ENCODE results near the gene CDH4.

The CDH4 gene

DNA sequence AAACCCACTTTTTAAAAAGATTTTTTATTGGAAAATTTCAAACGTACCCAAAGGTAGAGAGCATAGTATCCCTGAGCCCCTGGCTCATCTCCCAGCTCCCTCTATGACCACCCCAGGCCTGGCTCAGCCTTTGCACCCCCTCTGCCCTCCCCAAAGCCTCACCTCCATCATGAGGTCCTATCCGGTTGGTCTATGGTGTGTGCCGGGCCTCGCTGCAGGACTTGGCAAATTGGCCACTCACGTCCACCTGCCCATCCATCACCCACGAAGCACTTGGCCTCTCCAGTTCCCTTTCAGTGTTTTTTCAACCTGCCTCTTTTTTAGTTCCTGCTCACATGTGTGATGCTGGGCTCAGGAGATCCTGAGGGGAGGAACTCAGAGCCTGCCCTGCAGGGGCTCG is 147.4 kb downstream of the CDH4 start:
- TF ChIP-seq SIN3A (IDR thresholded peaks at IDR 0.05; ENCODE audit: borderline replicate concordance, insufficient read depth, low read length): no peak
- no peak for TF ChIP-seq TAF1 (IDR thresholded peaks at IDR 0.05; ENCODE audit: borderline replicate concordance, insufficient read depth, low read length)
- TF ChIP-seq, protein P1, sequence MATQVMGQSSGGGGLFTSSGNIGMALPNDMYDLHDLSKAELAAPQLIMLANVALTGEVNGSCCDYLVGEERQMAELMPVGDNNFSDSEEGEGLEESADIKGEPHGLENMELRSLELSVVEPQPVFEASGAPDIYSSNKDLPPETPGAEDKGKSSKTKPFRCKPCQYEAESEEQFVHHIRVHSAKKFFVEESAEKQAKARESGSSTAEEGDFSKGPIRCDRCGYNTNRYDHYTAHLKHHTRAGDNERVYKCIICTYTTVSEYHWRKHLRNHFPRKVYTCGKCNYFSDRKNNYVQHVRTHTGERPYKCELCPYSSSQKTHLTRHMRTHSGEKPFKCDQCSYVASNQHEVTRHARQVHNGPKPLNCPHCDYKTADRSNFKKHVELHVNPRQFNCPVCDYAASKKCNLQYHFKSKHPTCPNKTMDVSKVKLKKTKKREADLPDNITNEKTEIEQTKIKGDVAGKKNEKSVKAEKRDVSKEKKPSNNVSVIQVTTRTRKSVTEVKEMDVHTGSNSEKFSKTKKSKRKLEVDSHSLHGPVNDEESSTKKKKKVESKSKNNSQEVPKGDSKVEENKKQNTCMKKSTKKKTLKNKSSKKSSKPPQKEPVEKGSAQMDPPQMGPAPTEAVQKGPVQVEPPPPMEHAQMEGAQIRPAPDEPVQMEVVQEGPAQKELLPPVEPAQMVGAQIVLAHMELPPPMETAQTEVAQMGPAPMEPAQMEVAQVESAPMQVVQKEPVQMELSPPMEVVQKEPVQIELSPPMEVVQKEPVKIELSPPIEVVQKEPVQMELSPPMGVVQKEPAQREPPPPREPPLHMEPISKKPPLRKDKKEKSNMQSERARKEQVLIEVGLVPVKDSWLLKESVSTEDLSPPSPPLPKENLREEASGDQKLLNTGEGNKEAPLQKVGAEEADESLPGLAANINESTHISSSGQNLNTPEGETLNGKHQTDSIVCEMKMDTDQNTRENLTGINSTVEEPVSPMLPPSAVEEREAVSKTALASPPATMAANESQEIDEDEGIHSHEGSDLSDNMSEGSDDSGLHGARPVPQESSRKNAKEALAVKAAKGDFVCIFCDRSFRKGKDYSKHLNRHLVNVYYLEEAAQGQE (IDR thresholded peaks at IDR 0.05; ENCODE audit: insufficient read depth in 1 of 2, low read depth in 2 of 2, low read length in 2 of 2): no peak
- no peak for TF ChIP-seq POLR2AphosphoS5 (IDR thresholded peaks at IDR 0.05; ENCODE audit: low read depth, low read length)
- no peak for TF ChIP-seq FOXP2 (optimal IDR thresholded peaks at IDR 0.05; ENCODE audit: borderline replicate concordance, extremely low read depth, extremely low read length, insufficient read depth)

DNA sequence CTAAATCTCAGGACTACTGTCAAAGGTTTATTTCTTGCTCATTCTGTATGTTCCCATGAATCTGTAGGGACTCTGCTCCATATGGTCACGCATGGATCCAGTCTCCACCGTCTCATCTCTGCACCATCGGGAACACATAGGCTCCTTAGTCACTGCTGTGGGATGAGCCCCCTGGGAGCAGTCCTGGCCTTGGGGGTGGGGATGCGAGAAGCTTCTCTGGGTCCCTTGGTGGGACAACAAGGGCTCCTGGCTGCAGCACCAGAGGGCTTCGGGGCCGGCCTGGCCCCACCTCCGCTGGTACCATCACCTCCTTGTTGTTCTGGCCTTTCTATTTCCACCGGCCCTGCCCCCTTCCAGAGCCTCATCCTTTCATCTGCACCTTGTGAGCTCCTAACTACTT is 148.4 kb downstream of the CDH4 start:
- TF ChIP-seq POLR2AphosphoS5 (IDR thresholded peaks at IDR 0.05; ENCODE audit: low read depth, low read length) (0 out of 2 replicates have a peak, but pooled peaks have one; percentile 61), FOXP2 (optimal IDR thresholded peaks at IDR 0.05; ENCODE audit: borderline replicate concordance, extremely low read depth, extremely low read length, insufficient read depth) (no peak), SIN3A (IDR thresholded peaks at IDR 0.05; ENCODE audit: borderline replicate concordance, insufficient read depth, low read length) (no peak)

DNA sequence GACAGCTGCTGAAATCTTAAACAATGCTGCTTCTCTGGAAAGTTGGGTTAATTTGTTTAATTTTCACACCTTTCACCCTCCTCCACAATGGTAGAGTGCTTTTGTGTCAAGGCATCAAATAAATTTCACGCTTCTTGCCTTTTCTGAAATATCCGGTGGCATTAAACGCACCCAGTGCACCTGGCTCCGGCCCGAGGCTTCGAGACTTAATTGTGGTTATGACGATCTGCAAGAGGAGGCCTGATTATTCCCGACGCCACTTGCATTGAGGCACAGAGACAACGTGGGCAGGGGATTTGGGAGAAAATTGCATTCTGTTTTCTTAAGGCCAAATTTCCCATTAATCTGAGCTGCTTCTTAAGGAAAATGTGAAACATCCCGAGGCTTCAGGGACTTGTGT is 152.2 kb downstream of the CDH4 start:
- TF ChIP-seq POLR2AphosphoS5 (IDR thresholded peaks at IDR 0.05; ENCODE audit: low read depth, low read length): no peak
- TF ChIP-seq TAF1 (IDR thresholded peaks at IDR 0.05; ENCODE audit: borderline replicate concordance, insufficient read depth, low read length): no peak
- TF ChIP-seq, protein P1 (IDR thresholded peaks at IDR 0.05; ENCODE audit: insufficient read depth in 1 of 2, low read depth in 2 of 2, low read length in 2 of 2): no peak
- no peak for TF ChIP-seq SIN3A (IDR thresholded peaks at IDR 0.05; ENCODE audit: borderline replicate concordance, insufficient read depth, low read length)
- TF ChIP-seq FOXP2 (optimal IDR thresholded peaks at IDR 0.05; ENCODE audit: borderline replicate concordance, extremely low read depth, extremely low read length, insufficient read depth): no peak

DNA sequence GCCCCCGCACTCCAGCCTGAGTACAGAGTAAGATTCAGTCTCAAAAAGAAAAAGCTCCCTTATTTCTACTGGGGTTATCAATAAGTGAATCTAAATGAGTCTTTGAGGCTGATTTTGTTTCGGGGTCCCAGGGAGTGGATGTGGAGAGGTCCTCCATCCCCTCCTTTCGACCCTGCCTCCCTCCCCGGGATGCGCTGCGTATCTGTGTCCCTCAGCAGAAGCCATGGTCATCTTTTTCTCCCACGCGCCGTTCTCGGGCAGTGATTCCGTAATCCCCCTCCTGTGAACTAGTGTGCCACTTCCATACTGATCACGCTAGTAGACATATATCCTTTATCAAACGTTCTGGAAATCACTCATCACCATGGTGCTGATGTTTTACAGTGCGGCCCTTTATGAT is 152.9 kb downstream of the CDH4 start:
- no peak for TF ChIP-seq TAF1 (IDR thresholded peaks at IDR 0.05; ENCODE audit: borderline replicate concordance, insufficient read depth, low read length)
- 0 out of 2 replicates have a peak, but pooled peaks have one; percentile 7 for TF ChIP-seq POLR2AphosphoS5 (IDR thresholded peaks at IDR 0.05; ENCODE audit: low read depth, low read length)
- no peak for TF ChIP-seq SIN3A (IDR thresholded peaks at IDR 0.05; ENCODE audit: borderline replicate concordance, insufficient read depth, low read length)
- no peak for TF ChIP-seq FOXP2 (optimal IDR thresholded peaks at IDR 0.05; ENCODE audit: borderline replicate concordance, extremely low read depth, extremely low read length, insufficient read depth)
- TF ChIP-seq, protein P1 (IDR thresholded peaks at IDR 0.05; ENCODE audit: insufficient read depth in 1 of 2, low read depth in 2 of 2, low read length in 2 of 2): no peak

DNA sequence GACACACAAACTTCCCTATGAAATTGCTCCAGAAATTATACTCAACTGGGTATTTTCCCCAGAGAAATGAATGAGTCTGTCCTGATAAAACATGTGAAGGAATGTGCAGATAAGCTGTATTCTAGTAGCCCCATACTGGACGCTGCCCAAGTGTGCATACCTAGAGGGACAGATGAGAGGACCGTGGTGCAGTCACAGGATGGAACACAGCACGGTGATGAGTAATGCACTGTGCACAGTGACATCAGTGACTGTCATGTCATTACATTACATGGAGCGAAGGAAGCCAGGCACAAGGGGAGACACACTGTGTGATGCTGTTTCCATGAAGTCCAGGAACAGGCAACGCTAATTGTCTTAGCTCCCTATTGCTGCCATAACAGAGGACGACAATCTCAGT is 155.5 kb downstream of the CDH4 start:
- TF ChIP-seq, protein P1 (IDR thresholded peaks at IDR 0.05; ENCODE audit: insufficient read depth in 1 of 2, low read depth in 2 of 2, low read length in 2 of 2): no peak
- TF ChIP-seq FOXP2 (optimal IDR thresholded peaks at IDR 0.05; ENCODE audit: borderline replicate concordance, extremely low read depth, extremely low read length, insufficient read depth) (no peak), POLR2AphosphoS5 (IDR thresholded peaks at IDR 0.05; ENCODE audit: low read depth, low read length) (no peak), TAF1 (IDR thresholded peaks at IDR 0.05; ENCODE audit: borderline replicate concordance, insufficient read depth, low read length) (no peak)

All from PFSK-1 (cell line).